Transverse colon (tissue), 4 donors: Measurements from ENCODE around the gene RAB25. TPM values are rescaled to one million over a fixed set of nuclear protein-coding genes. Genes with fewer than 3 reads are reported as not detected.
A peak's percentile ranks its signal among the peaks of the same experiment; 100 is the strongest.

Source experiments
- DNase-seq: peaks from one replicate; pipeline ENCODE4 v3.0.0-alpha.2; 2019
- H3K27ac ChIP-seq, 4 donors: fragments of 200-600 bp; sonication (generic); 2 replicates each; pipeline ENCODE4 v1.5.1; 2016 to 2018; ENCODE audit warnings: inconsistent platforms in 4 of 4
- H3K27me3 ChIP-seq: fragments of 200-600 bp; sonication (generic); 2 replicates; pipeline ENCODE4 v1.5.1; 2017; ENCODE audit warnings: inconsistent platforms
- H3K36me3 ChIP-seq, 4 donors: fragments of 200-600 bp; sonication (generic); 2 replicates each; pipeline ENCODE4 v1.5.1; 2017 to 2019; ENCODE audit warnings: inconsistent platforms in 4 of 4
- H3K4me1 ChIP-seq, 4 donors: fragments of 200-600 bp; sonication (generic); 2 replicates each; pipeline ENCODE4 v1.5.1; 2017 to 2020; ENCODE audit warnings: inconsistent platforms in 4 of 4
- H3K4me3 ChIP-seq, 4 donors: fragments of 200-600 bp; sonication (generic); 1 replicate in 1 of 4; 2 replicates in 3 of 4; pipeline versions ENCODE4 v1.5.1 to v1.6.1; 2017 to 2019; ENCODE audit warnings: inconsistent platforms in 4 of 4
- H3K9me3 ChIP-seq, 2 donors: fragments of 200-600 bp; sonication (generic); 2 replicates each; pipeline ENCODE4 v1.5.1; 2017 to 2019; ENCODE audit warnings: inconsistent platforms in 2 of 2
- EP300 ChIP-seq: sonication (generic); formaldehyde crosslinking; IDR thresholded peaks from one replicate; pipeline ENCODE4 v1.6.1; 2017; ENCODE audit warnings: antibody characterized with exemption, low read depth
- POLR2A ChIP-seq: fragments of 450-650 bp; IDR thresholded peaks from one replicate; pipeline ENCODE4 v1.6.1; 2016; ENCODE audit warnings: antibody characterized with exemption, mild to moderate bottlenecking, moderate library complexity
- POLR2AphosphoS5 ChIP-seq, 3 donors: sonication (generic); formaldehyde crosslinking; IDR thresholded peaks; one replicate each; pipeline ENCODE4 v1.6.1; 2016; ENCODE audit warnings: antibody characterized with exemption in 3 of 3
- WGBS, 2 donors: methylation state at CpG; one replicate each; pipeline ENCODE4 v1.1.5; 2018; ENCODE audit warnings: low coverage in 1 of 2; 5-methylcytosine and 5-hydroxymethylcytosine counted together
- in situ Hi-C, 4 donors: fragments of 200-750 bp; cut with MboI; loops; one replicate each; pipeline versions ENCODE4 v1.15.0 to v1.15.1; 2017; ENCODE audit warnings: low sequenced_read_pairs in 3 of 4, low pct_ligation_motif_present in 1 of 4, low pct_unique_long_range_greater_than_20kb in 1 of 4
- intact Hi-C: fragments of 100-400 bp; cut with DNase I; formaldehyde crosslinking; loops from one replicate; pipeline ENCODE4 v1.15.1; 2023; ENCODE audit warnings: low total_unique reads
- total RNA-seq, 4 donors: library from RNA; depleted of rRNA; stranded (reverse); fragments of >200 nt; gene quantifications; one replicate each; pipeline ENCODE4 v1.1.0, GENCODE V29; 2016
- TF ChIP-seq, protein P1 (sequence below), 5 experiments: fragments of 200-600 bp in 3 of 5; fragments of 450-650 bp in 2 of 5; sonication (generic) in 3 of 5; IDR thresholded peaks; 1 replicate in 2 of 5; 2 replicates in 3 of 5; pipeline ENCODE4 v1.5.1; 2016 to 2017; ENCODE audit warnings: antibody characterized with exemption in 5 of 5, inconsistent platforms in 3 of 5, mild to moderate bottlenecking in 2 of 5, moderate library complexity in 1 of 5

The RAB25 gene
- total RNA-seq, 4 donors from 2014 or later: 140 to 213 (median 174) TPM

DNA sequence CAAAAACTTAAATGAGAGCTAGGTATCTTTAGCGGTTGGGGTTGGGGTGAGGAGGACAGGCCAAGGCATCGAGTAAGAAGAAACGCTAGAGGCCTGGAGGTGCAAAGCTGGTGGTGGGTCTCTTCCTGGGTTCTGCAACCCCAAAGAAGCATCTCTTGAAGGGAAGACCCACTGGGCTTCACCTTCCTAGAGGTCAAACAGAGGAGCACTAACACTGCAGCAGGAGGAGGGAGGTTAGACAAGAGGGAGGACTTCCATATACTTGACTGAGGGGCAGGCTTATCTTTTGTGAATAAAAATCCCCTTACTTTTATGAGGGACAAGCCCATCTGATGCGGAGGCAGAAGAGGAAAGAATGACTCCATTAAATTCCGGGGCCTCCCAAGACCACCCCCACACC is 18.8 kb downstream of the RAB25 start:
- no peak for TF ChIP-seq POLR2AphosphoS5 (IDR thresholded peaks at IDR 0.05)
- TF ChIP-seq, protein P1, sequence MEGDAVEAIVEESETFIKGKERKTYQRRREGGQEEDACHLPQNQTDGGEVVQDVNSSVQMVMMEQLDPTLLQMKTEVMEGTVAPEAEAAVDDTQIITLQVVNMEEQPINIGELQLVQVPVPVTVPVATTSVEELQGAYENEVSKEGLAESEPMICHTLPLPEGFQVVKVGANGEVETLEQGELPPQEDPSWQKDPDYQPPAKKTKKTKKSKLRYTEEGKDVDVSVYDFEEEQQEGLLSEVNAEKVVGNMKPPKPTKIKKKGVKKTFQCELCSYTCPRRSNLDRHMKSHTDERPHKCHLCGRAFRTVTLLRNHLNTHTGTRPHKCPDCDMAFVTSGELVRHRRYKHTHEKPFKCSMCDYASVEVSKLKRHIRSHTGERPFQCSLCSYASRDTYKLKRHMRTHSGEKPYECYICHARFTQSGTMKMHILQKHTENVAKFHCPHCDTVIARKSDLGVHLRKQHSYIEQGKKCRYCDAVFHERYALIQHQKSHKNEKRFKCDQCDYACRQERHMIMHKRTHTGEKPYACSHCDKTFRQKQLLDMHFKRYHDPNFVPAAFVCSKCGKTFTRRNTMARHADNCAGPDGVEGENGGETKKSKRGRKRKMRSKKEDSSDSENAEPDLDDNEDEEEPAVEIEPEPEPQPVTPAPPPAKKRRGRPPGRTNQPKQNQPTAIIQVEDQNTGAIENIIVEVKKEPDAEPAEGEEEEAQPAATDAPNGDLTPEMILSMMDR (IDR thresholded peaks at IDR 0.05): no peak
- TF ChIP-seq EP300: no peak
- no peak for TF ChIP-seq POLR2A
- no peak for DNase-seq
- no peak overlapping the region for H3K27ac ChIP-seq
- no peaks in the 10 kb centered on the region for H3K27me3 ChIP-seq
- WGBS, 2 donors: 81 to 90% methylated on average over 2 to 5 of the region's 5 CpGs
- H3K9me3 ChIP-seq: no peaks in the 10 kb centered on the region
- intact Hi-C loops (no loop called here), in situ Hi-C loops (loop anchor here in 1 of 4 donors (25.0 kb wide), 1 partner anchor 133 kb away; the partner anchor contains the start of gene PMF1)
- H3K4me3 ChIP-seq: no peak overlapping the region
- H3K4me1 ChIP-seq: peaks cover 0 to 27% (median 19%) of the 10 kb centered on the region in 4 donors
- no peaks in the 10 kb centered on the region for H3K36me3 ChIP-seq

DNA sequence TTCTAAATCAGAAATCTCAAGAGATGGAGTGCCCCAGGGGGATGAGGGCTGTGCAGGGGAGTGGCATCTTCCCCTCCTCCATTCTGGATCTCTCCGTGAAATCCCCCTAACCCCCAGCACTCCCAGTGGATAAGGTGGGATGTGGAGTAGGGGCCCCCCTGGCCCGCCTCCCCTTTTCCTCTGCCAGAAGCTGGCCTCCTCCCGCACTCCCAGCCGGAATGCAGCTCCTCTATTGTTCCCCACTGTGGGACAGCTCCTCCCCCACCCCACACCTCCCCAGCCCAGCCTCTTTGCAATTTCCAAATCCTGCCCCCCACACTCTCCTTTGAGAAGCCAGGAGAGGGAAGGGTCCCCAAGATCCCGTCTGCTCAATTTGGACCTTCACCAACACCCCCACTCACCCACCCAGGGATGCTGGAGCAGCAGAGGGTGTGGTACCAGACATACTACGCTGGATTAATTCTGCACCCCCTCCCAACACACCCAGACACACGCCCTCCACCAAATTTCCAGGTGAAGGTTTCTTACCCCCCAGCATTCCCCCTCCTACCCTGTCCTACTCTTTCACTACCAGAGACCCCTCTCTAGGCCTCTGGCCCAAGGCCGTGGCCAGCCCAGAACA is 19.4 kb downstream of the RAB25 start:
- intact Hi-C loops: no loop called here

DNA sequence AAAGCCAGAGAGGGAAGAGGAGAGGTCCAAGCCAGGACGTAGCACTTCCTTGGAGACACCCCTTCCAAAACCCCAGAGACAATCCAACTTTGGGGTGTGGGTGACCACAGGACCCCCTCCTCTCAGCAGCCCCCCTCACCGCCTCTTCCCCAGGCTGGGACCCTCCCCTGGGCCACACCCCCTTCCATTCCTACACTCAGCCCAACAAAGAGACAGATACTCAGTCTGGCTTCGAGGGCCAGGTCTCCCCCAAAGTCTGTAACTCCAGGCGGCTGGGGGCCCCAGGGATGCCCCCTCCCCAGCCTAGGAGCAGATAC is 19.9 kb downstream of the RAB25 start:
- H3K4me3 ChIP-seq: no peak overlapping the region
- no peaks in the 10 kb centered on the region for H3K27me3 ChIP-seq
- intact Hi-C loops (no loop called here), in situ Hi-C loops (loop anchor here in 1 of 4 donors (25.0 kb wide), 1 partner anchor 131 kb away; the partner anchor contains the start of gene PMF1)
- WGBS, 2 donors: 59% methylated on average over 4 of the region's 4 CpGs; no CpG with 5 or more reads in 1 of the 2 donors
- H3K9me3 ChIP-seq: no peaks in the 10 kb centered on the region
- H3K27ac ChIP-seq: no peak overlapping the region
- no peaks in the 10 kb centered on the region for H3K36me3 ChIP-seq
- TF ChIP-seq POLR2A: no peak
- H3K4me1 ChIP-seq: peaks cover 0 to 27% (median 17%) of the 10 kb centered on the region in 4 donors
- no peak for DNase-seq

More for the DNA sequence above, 19.4 kb downstream of the RAB25 start:
- DNase-seq: no peak
- Histone ChIP-seq H3K27ac (no peak overlapping the region), H3K4me1 (peaks cover 0 to 27% (median 19%) of the 10 kb centered on the region in 4 donors), H3K9me3 (no peaks in the 10 kb centered on the region), H3K36me3 (no peaks in the 10 kb centered on the region), H3K4me3 (no peak overlapping the region), H3K27me3 (no peaks in the 10 kb centered on the region)
- in situ Hi-C loops: loop anchor here in 1 of 4 donors (25.0 kb wide), 1 partner anchor 132 kb away; the partner anchor contains the start of gene PMF1
- WGBS, 2 donors: 71% methylated on average over 8 of the region's 8 CpGs; no CpG with 5 or more reads in 1 of the 2 donors
- TF ChIP-seq EP300 (no peak), POLR2AphosphoS5 (IDR thresholded peaks at IDR 0.05) (no peak), POLR2A (no peak)
- TF ChIP-seq, protein P1 (IDR thresholded peaks at IDR 0.05): no peak

DNA sequence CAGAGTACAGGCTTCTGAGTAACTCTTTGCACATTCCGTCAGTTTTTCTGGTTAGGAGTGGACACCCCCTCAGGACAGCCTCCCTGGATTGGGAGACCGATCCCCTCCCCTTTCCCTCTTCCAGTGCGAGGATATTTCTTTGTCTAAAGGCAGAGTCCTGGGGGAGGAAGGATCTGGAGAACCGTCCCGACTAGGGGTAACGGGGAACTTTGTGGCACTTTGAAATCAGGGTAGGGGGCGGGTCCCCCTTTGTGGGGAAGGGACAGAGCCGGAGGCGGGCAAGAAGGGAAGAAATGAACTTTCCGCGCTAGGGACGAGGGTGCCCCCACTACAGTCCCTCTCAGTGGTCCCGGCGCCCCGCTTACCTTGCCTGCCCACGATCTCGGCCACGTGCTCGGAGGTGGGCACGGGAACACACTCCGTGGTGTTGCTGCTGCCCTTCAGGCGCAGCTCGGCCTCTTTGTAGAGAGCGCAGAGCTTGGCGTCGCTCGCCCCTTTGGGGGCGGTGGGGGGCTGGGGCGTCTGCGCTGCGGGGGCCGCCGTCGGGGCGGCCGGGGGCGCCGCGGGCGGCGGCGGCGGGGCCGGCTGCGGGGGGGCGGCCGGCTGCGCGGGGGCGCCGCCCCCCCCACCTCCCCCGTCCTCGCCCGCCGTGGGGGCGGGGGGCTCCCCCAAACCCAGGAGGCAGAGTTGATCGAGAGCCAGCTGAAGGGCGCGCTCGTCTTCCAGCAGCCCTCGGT is 20.4 kb downstream of the RAB25 start:
- TF ChIP-seq POLR2A: no peak
- TF ChIP-seq, protein P1 (IDR thresholded peaks at IDR 0.05): no peak
- TF ChIP-seq EP300: no peak
- TF ChIP-seq POLR2AphosphoS5 (IDR thresholded peaks at IDR 0.05): no peak
- 9 to 14% methylated on average over 7 to 28 of the region's 61 CpGs for WGBS, 2 donors
- Histone ChIP-seq H3K36me3 (no peaks in the 10 kb centered on the region), H3K9me3 (no peaks in the 10 kb centered on the region), H3K27ac (no peak overlapping the region), H3K4me1 (peaks cover 0 to 27% (median 16%) of the 10 kb centered on the region in 4 donors), H3K4me3 (peak overlapping the region; percentile 53 to 90 (median 69)), H3K27me3 (no peaks in the 10 kb centered on the region)
- intact Hi-C loops: no loop called here
- in situ Hi-C loops: loop anchor here in 1 of 4 donors (25.0 kb wide), 1 partner anchor 131 kb away; the partner anchor contains the start of gene PMF1
- no peak for DNase-seq
